ENCODE data around the gene PLCL1.

- TF ChIP-seq EP300 (IDR thresholded peaks at IDR 0.05) (no peak), CTCF (IDR thresholded peaks at IDR 0.05) (no peak), POLR2A (IDR thresholded peaks at IDR 0.05) (no peak)
Observed at GRCh38 chr2:197858607-197859140, 54.3 kb downstream of the PLCL1 start.
